Natural killer cell (primary cell): ENCODE data around the gene DGCR6L. TPM values are rescaled to one million over a fixed set of nuclear protein-coding genes. Genes with fewer than 3 reads are reported as not detected.
"Not testable (repeated sequence)": the region's sequence is repeated elsewhere in the genome, so short reads cannot be mapped to it uniquely, and the experiment has no call there.

Experiments
- ATAC-seq, 3 donors: fragments of 150-1000 bp in 2 of 3; fragments of 200-7000 bp in 1 of 3; cut with Tn5 transposase; 1 replicate in 1 of 3; 2 replicates in 2 of 3; pipeline ENCODE4 v1.10.0; 2021; ENCODE audit warnings: mild to moderate bottlenecking in 2 of 3, moderate library complexity in 2 of 3
- DNase-seq, 2 donors: peaks; one replicate each; pipeline versions ENCODE4 v3.0.0 to v3.0.0-alpha.2; 2013 to 2021; ENCODE audit warnings: mixed read lengths in 1 of 2
- H3K27ac ChIP-seq: one replicate; pipeline ENCODE4 v1.5.1; 2013; ENCODE audit warnings: mild to moderate bottlenecking, low read length
- H3K27me3 ChIP-seq: one replicate; pipeline ENCODE4 v1.6.1; 2013; ENCODE audit warnings: low read length; ENCODE audit not compliant: control insufficient read depth, insufficient read depth
- H3K36me3 ChIP-seq: one replicate; pipeline ENCODE4 v1.6.1; 2013; ENCODE audit warnings: low read length; ENCODE audit not compliant: control insufficient read depth, insufficient read depth
- H3K4me1 ChIP-seq: one replicate; pipeline ENCODE4 v1.6.1; 2013; ENCODE audit warnings: low read length; ENCODE audit not compliant: control insufficient read depth, insufficient read depth
- H3K4me3 ChIP-seq: one replicate; pipeline ENCODE4 v1.5.1; 2013; ENCODE audit warnings: low read length
- H3K9me3 ChIP-seq: one replicate; pipeline ENCODE4 v1.6.1; 2013; ENCODE audit warnings: low read length; ENCODE audit not compliant: control insufficient read depth, insufficient read depth
- H3K27ac Mint-ChIP-seq, 2 donors: one replicate each; pipeline ENCODE4 v1.8.0; 2022; ENCODE audit warnings: mild to moderate bottlenecking in 2 of 2, mixed read lengths in 2 of 2, moderate library complexity in 1 of 2
- H3K27me3 Mint-ChIP-seq, 2 donors: one replicate each; pipeline ENCODE4 v1.8.0; 2022; ENCODE audit warnings: low read depth in 2 of 2, mixed read lengths in 2 of 2
- H3K36me3 Mint-ChIP-seq: one replicate; pipeline ENCODE4 v1.8.0; 2022; ENCODE audit warnings: mixed read lengths
- H3K4me1 Mint-ChIP-seq, 2 donors: one replicate each; pipeline ENCODE4 v1.8.0; 2022; ENCODE audit warnings: mixed read lengths in 2 of 2
- H3K4me3 Mint-ChIP-seq: one replicate; pipeline ENCODE4 v1.8.0; 2022; ENCODE audit warnings: mild to moderate bottlenecking, moderate library complexity, mixed read lengths
- H3K9me3 Mint-ChIP-seq, 2 donors: one replicate each; pipeline ENCODE4 v1.8.0; 2022; ENCODE audit warnings: mixed read lengths in 2 of 2
- WGBS: methylation state at CpG from one replicate; pipeline ENCODE4 v1.1.7; 2013; ENCODE audit warnings: missing lambda C conversion rate; ENCODE audit not compliant: insufficient coverage; 5-methylcytosine and 5-hydroxymethylcytosine counted together
- intact Hi-C: fragments of 100-400 bp; cut with micrococcal nuclease; formaldehyde crosslinking; loops from one replicate; pipeline ENCODE4 v1.14.2; 2022
- total RNA-seq, 4 donors: library from RNA; stranded (reverse); fragments of 120-200 nt in 1 of 4; gene quantifications; one replicate each; pipeline versions ENCODE4 v1.2.3 to v1.2.4, GENCODE V29; 2013 to 2022
- TF ChIP-seq, protein P1 (sequence below): fragments of 200-600 bp; IDR thresholded peaks from one replicate; pipeline ENCODE4 v1.8.0; 2022; ENCODE audit warnings: antibody characterized with exemption

The DGCR6L gene
- total RNA-seq, 3 donors from 2014 or later (not counting 1 experiment from before 2014, with no cell fraction given), result 20.3 to 34.3 (median 33.0) TPM

DNA sequence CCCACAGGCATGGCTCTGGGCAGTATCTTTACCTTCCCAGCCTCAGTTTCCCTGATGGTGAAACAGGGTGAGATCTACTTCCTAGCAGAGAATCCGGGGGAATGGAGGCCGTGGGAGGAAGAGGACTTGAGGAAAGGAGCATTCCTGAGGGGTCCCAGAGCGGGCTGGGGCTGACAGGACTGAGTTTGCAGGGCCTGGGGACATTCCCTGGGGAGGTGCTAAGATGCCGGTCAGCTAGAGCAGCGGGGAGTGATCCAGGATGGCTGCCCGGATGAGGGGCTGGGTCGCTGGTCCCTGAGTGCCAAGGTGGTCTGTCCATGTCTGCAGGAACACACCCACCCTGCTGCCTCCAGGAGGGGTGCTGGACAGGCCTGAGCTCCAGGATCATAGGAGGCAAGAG, 43.4 kb downstream of the DGCR6L start:
- no peaks in the 10 kb centered on the region for H3K27me3 ChIP-seq
- peaks cover 10% of the 10 kb centered on the region for H3K4me1 ChIP-seq
- H3K36me3 ChIP-seq, result no peaks in the 10 kb centered on the region
- intact Hi-C loops, result no loop called here
- no peak overlapping the region for H3K4me3 ChIP-seq
- Mint-ChIP-seq H3K9me3 (no peaks in the 10 kb centered on the region), H3K4me1 (peaks cover 0 to 14% of the 10 kb centered on the region in 2 donors), H3K4me3 (no peak overlapping the region), H3K27ac (peak overlapping the region in 1 of 2 donors; percentile 45), H3K27me3 (no peaks in the 10 kb centered on the region), H3K36me3 (no peaks in the 10 kb centered on the region)
- TF ChIP-seq, protein P1, sequence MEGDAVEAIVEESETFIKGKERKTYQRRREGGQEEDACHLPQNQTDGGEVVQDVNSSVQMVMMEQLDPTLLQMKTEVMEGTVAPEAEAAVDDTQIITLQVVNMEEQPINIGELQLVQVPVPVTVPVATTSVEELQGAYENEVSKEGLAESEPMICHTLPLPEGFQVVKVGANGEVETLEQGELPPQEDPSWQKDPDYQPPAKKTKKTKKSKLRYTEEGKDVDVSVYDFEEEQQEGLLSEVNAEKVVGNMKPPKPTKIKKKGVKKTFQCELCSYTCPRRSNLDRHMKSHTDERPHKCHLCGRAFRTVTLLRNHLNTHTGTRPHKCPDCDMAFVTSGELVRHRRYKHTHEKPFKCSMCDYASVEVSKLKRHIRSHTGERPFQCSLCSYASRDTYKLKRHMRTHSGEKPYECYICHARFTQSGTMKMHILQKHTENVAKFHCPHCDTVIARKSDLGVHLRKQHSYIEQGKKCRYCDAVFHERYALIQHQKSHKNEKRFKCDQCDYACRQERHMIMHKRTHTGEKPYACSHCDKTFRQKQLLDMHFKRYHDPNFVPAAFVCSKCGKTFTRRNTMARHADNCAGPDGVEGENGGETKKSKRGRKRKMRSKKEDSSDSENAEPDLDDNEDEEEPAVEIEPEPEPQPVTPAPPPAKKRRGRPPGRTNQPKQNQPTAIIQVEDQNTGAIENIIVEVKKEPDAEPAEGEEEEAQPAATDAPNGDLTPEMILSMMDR, result no peak
- DNase-seq (no peak), ATAC-seq (no peak)
- no peaks in the 10 kb centered on the region for H3K9me3 ChIP-seq
- WGBS, result 78% methylated on average over 7 of the region's 7 CpGs
- no peak overlapping the region for H3K27ac ChIP-seq

DNA sequence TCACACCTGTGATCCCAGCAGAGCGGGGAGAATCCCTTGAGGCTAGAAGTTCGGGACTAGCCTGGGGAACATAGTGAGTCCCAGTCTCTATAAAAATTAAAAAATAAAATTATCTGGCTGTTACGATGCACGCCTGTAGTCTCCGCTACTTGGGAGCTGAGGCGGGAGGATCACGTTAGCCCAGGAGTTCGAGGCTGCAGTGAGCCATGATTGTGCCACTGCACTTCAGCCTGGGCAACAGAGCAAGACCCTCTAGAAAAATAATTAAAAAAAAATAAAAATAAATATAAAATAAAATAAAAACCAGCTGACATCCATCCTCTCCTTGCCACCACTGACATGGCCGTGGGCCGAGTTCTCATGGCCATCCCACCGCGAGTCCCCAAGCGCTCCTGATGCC, 44.0 kb downstream of the DGCR6L start:
- no peak overlapping the region for H3K27ac ChIP-seq
- WGBS, result over 99% methylated on average over 13 of the region's 13 CpGs
- H3K4me3 ChIP-seq, result no peak overlapping the region
- intact Hi-C loops, result no loop called here
- ATAC-seq (no peak), DNase-seq (no peak)
- TF ChIP-seq, protein P1, result no peak
- no peaks in the 10 kb centered on the region for H3K27me3 Mint-ChIP-seq
- no peaks in the 10 kb centered on the region for H3K9me3 Mint-ChIP-seq
- no peaks in the 10 kb centered on the region for H3K36me3 Mint-ChIP-seq
- no peaks in the 10 kb centered on the region for H3K36me3 ChIP-seq
- no peaks in the 10 kb centered on the region for H3K9me3 ChIP-seq
- no peaks in the 10 kb centered on the region for H3K27me3 ChIP-seq
- no peak overlapping the region for H3K27ac Mint-ChIP-seq
- no peak overlapping the region for H3K4me3 Mint-ChIP-seq
- peaks cover 10% of the 10 kb centered on the region for H3K4me1 ChIP-seq
- H3K4me1 Mint-ChIP-seq, result peaks cover 0 to 14% of the 10 kb centered on the region in 2 donors

DNA sequence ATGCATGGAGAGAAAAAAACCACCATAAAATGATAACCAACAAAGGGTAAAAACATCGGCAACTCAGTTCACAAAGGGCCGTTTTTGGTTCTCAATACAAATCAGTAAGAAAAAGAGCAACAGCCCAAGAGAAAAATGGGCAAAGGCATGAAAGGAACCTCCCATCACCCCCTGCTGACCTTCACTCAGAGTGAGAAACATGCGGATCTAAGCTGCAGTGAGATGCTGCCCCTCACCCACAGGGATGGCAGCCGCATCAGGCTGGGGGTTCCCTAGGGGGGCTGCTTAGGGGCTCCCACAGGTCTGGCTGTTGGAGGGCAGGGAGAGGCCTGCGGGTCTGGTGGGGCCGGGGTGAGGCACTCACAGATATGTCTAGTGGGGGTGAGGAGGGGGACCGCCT, 44.5 kb downstream of the DGCR6L start:
- H3K36me3 ChIP-seq, DNase-seq, H3K27me3 ChIP-seq, H3K27ac Mint-ChIP-seq, H3K9me3 Mint-ChIP-seq, H3K27ac ChIP-seq, H3K4me3 Mint-ChIP-seq, intact Hi-C loops, H3K4me3 ChIP-seq, H3K36me3 Mint-ChIP-seq, H3K27me3 Mint-ChIP-seq, H3K9me3 ChIP-seq, ATAC-seq: not testable (repeated sequence)
- peaks cover 10% of the 10 kb centered on the region for H3K4me1 ChIP-seq
- peaks cover 0 to 15% of the 10 kb centered on the region in 2 donors for H3K4me1 Mint-ChIP-seq
- 75% methylated on average over 2 of the region's 7 CpGs for WGBS

DNA sequence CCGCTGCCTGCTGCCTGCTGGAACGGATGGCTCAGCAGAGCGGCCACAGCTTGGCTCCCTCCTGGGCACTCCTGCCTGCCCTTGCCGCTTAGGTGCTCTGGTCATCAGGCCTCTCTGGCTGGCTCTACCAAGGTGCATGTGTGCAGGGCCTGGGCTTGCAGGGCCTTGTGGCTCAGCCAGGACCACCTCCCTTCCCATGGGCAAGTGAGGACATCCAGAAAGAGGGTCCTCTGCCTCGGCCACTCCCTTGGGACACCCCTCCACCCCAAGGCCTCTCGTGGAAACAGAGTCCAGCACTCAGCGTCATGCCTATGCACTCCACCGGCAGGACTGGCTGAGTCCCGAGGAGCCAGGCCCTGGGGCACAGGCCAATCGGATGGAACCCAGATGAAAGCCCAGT, 45.5 kb downstream of the DGCR6L start:
- H3K9me3 Mint-ChIP-seq, intact Hi-C loops, H3K27ac Mint-ChIP-seq, H3K4me3 Mint-ChIP-seq, DNase-seq, H3K4me3 ChIP-seq, H3K27ac ChIP-seq, ATAC-seq, H3K36me3 ChIP-seq, H3K9me3 ChIP-seq, H3K27me3 Mint-ChIP-seq, H3K36me3 Mint-ChIP-seq, H3K27me3 ChIP-seq: not testable (repeated sequence)
- peaks cover 10% of the 10 kb centered on the region for H3K4me1 ChIP-seq
- peaks cover 0 to 17% of the 10 kb centered on the region in 2 donors for H3K4me1 Mint-ChIP-seq
- WGBS, result 93% methylated on average over 7 of the region's 10 CpGs
